NCI-H2227 (cell line): ENCODE results near the gene APOL2.
"Not testable (repeated sequence)": the region's sequence is repeated elsewhere in the genome, so short reads cannot be mapped to it uniquely, and the experiment has no call there.

ENCODE experiments used
- DNase-seq: peaks from one replicate; lab custom pipeline; 2025; ENCODE audit not compliant: unreplicated experiment; lab: John Stamatoyannopoulos, UW

APOL2 gene

GRCh38 chr22:36244522-36245391 lies 5.4 kb upstream of the APOL2 start:
- no peak for DNase-seq

DNA sequence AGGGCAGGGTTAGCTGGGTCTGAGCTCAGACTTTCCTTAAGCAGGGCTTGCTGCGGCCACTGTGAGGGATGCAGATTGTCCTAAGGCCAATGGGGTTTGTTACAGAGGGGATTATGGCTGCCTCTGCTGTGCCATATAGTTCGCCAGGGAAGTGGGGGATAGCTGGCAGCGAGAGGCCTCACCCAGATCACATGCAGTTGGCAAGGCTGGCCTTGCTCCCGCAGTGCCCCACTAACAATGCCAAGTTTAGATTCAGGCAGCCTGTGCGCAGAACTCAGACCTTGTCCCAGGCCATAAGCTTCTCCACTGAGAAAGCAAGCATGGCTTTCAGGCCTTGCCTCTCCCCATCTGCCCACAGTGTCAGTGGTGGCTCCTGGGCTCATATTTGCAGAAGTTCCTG lies 4.7 kb upstream of the APOL2 start:
- DNase-seq = no peak

GRCh38 chr22:36239150-36239400 lies 252 bp downstream of the APOL2 start:
- no peak for DNase-seq

GRCh38 chr22:36238373-36239149 lies 766 bp downstream of the APOL2 start:
- peak; percentile 6 for DNase-seq

DNA sequence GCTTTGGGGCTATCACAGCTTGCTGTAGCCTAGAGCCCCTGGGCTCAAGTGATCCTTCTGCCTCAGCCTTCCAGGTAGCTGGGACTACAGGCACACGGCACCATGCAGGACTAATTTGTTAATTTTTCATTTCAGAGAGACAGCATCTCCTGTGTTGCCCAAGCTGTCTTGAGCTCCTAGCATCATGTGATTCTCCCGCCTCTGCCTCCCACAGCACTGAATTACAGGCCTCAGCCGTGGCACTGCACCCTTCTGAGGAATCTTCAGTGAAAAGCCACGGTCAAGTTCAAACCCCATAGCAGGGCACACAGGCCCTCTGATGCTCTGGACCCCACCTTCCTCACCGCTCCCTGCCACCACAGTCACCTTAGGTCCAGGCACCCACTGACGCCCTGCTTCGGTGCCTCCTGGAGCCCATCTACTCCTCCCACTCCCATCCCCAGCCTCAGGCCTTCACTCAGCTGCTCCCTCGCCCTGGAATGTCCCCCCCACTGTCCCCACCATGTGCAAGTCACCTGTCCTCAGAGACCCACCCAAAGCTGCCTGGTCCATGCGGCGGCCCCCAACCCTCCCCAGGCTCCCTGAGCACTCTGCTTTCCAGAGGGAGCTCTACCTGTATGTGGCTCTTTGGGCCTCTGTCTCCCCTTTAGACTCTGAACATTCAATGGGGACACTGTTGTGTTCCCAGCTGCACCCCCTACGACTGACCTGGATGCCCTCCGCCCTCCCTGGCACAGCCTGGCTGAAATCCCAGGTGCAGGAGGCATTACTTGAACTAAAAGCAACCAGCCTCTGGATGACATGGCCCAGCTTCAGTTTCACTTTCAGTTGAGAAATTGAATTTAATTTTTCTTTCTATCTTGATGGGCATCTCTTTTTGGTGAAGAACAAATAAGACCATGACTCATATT lies 1.6 kb downstream of the APOL2 start:
- no peak for DNase-seq

- DNase-seq = no peak
Measured at GRCh38 chr22:36236388-36237319, 2.7 kb downstream of the APOL2 start.

DNA sequence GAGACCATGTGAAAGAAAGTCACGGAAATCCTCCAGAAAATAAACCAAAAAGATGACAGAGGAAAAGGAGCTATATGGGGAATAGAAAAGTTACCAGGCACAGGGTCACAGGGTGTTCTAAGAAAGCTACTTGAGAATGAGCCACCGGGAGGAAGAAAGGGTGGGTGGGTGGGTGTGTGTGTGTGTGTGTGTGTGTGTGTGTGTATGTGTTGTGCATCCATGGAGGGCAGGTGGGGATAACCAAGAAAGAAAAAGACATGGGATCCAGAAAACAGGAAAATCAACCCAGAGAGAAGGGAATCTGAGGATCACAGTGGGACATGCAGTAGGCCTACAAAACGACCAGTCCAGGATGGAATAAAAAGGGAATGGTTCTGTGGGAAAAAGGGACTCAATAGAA lies 3.7 kb downstream of the APOL2 start:
- no peak for DNase-seq

DNA sequence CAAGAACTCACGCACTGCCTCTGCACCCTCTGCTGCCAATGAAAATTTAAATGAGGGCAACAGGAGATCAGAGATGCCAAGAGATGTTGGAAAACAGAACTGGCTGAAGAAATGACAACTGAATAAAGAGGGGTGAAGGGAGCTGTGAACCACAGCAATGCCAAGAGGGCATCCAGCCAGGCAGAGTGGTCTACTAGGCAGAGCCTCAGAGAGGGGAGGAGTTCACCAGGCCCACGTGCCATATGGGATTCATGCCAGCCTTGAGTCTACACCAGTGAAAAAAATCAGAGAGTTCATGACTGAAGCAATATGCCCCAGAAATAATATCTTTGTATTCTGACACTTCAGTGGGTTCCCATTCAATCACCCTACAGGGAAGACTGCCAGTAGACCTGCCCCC lies 4.4 kb downstream of the APOL2 start:
- no peak for DNase-seq

DNA sequence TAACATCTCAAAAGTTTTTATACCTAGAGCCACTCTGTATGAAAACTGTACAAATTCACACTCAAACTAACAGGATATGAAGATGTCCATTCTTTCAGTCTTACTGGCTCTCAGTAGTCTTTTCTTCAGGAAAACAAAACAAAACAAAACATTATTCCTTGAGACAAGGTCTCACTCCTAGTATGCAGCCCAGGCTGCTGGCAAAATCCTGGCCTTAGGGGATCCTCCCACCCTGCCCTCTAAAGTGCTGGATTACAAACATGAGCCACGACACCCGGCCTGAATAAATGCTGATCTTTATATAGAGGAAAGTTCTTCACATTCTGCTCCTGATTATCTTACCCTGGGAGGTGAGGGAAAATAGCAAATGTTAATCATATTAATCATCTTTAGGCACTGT lies 5.1 kb downstream of the APOL2 start:
- DNase-seq = no peak

GRCh38 chr22:36233796-36234195 lies 5.5 kb downstream of the APOL2 start:
- no peak for DNase-seq

GRCh38 chr22:36232715-36233401 lies 6.5 kb downstream of the APOL2 start:
- no peak for DNase-seq

DNA sequence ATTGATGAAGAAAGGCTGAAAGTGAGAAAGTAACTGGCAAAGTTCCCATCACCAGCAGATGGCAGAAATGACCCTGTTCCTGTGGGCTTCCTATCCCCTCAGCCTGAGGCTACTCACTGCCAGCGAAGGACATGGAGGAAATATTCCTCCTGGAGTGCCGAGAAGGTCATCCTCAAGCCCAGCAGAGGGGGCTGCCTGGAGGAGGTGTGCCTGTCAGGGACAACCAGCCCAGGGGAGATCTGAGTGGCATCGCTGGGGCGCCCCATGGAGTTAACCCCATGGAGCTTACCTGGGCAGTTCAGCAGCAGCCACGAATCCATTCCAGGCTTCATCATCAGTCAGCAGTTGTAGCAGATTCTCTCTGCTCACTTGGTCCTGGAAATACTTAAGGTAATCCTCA lies 8.3 kb downstream of the APOL2 start:
- DNase-seq = not testable (repeated sequence)

- DNase-seq = not testable (repeated sequence)
Measured at GRCh38 chr22:36229649-36230048, 9.7 kb downstream of the APOL2 start.

DNA sequence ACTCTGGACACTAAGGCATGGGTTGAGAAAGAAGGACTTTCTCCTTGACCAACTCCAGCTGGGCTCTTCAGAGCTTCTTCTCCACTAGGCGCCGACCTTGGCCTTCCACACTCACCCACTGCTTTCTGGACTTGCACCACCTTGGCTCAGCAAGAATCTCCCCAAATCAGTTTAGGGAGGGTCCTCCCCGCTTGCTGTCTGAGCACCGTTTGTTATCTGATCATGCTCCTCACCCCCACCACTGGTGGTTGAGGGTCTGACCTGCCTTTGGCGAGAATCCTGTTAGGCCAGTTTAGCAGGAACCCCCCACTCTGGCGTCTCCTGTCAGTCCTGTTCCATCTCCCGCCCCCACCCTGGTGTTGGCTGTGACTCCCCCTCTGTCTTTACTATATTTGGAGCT lies 10.4 kb downstream of the APOL2 start:
- no peak for DNase-seq

DNA sequence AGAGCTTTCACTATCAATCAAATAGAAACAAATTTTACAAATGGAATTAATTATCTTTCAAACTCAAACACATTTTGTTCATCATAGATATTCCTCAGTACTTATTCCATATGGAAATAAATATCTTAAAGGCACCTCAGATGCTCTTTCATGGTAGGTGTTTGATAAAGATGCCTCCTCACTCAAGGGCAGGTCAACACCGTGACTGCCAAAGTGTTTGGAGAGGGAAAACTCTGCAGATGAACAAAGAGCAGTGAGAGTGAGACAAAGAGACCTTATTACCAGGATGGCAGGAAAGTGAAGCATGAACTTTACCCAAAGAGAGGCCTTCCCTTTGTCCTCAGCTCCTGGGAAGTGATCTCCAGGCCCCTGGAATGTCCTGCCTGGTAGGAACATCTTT lies 11.0 kb downstream of the APOL2 start:
- DNase-seq = not testable (repeated sequence)

DNA sequence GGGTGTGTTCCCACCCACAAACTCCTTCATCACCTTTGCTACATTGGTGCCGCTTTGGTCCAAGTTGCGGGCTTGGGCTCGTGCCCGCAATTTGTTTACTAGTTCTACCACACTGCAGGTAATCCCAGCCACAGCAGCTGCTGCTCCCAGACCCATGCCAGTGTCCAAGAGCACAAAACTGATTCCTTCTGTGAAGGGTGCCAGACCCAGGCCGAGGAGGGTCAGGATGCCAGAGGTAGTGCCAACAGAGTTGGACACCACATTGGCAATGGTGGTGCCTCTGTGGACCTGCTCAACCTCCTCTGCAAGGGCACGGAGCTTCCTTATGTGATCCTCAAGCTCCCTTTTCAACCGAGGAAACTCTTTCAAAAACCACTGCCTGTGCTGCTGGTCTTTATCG lies 11.5 kb downstream of the APOL2 start:
- no peak for DNase-seq

DNA sequence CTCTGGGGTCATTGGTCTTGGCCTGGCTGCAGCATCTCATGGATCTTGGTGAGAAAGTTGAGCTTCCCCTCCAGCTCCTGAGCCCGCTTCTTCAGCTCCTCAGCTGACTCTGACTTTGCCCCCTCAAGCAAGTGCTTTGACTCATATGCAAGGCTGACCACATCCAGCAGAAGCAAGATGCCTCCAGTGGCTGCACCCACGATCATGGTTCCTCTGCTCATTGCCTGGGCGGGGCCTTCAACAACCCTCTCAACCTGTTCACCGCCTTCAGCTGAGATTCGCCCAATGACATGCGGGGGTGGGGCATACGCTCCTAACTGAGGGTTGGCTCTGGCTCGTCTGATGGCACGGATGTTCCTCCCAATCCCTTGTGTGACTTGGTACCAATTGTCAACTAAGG lies 11.9 kb downstream of the APOL2 start:
- DNase-seq = no peak

- DNase-seq = no peak
Measured at GRCh38 chr22:36226189-36226588, 13.1 kb downstream of the APOL2 start.

DNA sequence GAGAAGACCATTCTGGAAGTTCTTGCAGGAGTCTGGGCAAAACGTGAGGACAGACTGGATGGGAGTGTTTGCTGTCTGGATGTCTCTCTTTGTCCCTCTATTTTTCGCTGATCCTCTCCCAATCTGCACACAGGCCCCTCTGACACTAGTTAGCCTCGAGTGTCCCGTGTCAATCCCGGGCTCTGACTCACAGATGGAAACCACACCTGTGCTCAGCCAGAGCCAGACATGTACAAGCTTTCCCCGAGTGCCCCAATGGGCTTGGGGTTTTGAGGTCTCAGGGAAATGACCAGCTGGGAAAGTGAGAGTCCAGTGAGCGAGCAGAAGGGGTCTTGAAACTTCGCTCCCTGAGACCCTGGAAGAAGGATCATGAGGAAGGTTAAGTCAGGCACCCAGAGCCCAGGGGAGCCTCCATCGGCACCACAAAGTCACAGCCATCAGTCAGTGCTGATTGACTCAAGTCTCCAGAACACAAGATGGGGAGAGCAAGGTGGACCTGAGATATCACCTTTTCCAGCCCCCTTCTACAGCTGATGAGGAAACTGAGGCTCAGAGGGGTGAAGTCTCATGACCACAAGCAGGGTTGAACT lies 13.9 kb downstream of the APOL2 start:
- DNase-seq = no peak

DNA sequence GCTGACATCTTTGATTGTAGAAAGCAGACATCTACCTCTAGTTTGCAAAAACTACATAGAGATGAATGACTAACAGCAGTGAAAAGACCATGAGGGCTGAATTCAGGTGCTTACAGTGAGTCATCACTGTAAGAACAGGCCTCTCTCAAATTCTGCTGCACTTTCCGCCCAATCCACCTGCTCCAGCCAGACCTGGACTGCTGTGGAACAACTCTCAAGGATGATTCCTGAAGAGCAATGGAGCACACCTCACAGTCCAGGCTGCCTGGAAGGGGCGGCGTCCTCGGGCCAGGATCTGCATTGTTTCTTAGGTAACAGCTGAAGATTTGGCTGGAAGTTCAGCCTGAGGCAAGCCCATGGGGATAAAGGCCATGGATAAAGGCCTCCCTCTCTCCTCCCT lies 15.1 kb downstream of the APOL2 start:
- no peak for DNase-seq
